Mucosa of descending colon (tissue), 3 donors: ENCODE results near the gene MRPL52. TPM values are rescaled to one million over a fixed set of nuclear protein-coding genes. Genes with fewer than 3 reads are reported as not detected.

Experiments used
- ATAC-seq: fragments of 200-7000 bp; cut with Tn5 transposase; one replicate; pipeline ENCODE4 v1.9.1; 2020; ENCODE audit warnings: mild to moderate bottlenecking, moderate library complexity
- DNase-seq, 3 donors: peaks; one replicate each; pipeline ENCODE4 v3.0.0-alpha.2; 2020
- H3K36me3 ChIP-seq: fragments of 200-600 bp; one replicate; pipeline ENCODE4 v1.8.0; 2021; ENCODE audit warnings: low read depth, mild to moderate bottlenecking
- H3K4me1 ChIP-seq: fragments of 200-600 bp; one replicate; pipeline ENCODE4 v1.8.0; 2021; ENCODE audit warnings: low read depth, mild to moderate bottlenecking
- H3K4me3 ChIP-seq: fragments of 200-600 bp; one replicate; pipeline ENCODE4 v1.8.0; 2021; ENCODE audit warnings: mild to moderate bottlenecking
- H3K9me3 ChIP-seq: fragments of 200-600 bp; one replicate; pipeline ENCODE4 v1.8.0; 2021; ENCODE audit warnings: mild to moderate bottlenecking
- intact Hi-C, 2 donors: fragments of 100-400 bp; cut with DNase I in 1 of 2; cut with micrococcal nuclease in 1 of 2; formaldehyde crosslinking; loops; one replicate each; pipeline versions ENCODE4 v1.11.0 to v1.11.1; 2022; cut with DNase I, micrococcal nuclease
- total RNA-seq, 3 donors: library from RNA; stranded (reverse); fragmentation: NEBNext Ultra II Directional in 2 of 3; extraction: Animal tissue kit (Norgen Biotek cat#: 25700) in 2 of 3; gene quantifications; one replicate each; pipeline versions ENCODE4 v1.2.1 to v1.2.4, GENCODE V29; 2021 to 2023
- TF ChIP-seq, protein P1 (sequence below): fragments of 200-600 bp; IDR thresholded peaks from one replicate; pipeline ENCODE4 v1.8.0; 2022; ENCODE audit warnings: antibody characterized with exemption, mild to moderate bottlenecking
- donor health status: DM: no; HTN: no; CAD: no; lungs with moderate emphysema.
- donor health status: DM: no; HTN: no; CAD: no.
- donor health status: DM: no; HTN: yes; CAD: no.

Gene MRPL52
- total RNA-seq, 3 donors from 2014 or later, result 59.1 to 79.1 (median 64.5) TPM

DNA sequence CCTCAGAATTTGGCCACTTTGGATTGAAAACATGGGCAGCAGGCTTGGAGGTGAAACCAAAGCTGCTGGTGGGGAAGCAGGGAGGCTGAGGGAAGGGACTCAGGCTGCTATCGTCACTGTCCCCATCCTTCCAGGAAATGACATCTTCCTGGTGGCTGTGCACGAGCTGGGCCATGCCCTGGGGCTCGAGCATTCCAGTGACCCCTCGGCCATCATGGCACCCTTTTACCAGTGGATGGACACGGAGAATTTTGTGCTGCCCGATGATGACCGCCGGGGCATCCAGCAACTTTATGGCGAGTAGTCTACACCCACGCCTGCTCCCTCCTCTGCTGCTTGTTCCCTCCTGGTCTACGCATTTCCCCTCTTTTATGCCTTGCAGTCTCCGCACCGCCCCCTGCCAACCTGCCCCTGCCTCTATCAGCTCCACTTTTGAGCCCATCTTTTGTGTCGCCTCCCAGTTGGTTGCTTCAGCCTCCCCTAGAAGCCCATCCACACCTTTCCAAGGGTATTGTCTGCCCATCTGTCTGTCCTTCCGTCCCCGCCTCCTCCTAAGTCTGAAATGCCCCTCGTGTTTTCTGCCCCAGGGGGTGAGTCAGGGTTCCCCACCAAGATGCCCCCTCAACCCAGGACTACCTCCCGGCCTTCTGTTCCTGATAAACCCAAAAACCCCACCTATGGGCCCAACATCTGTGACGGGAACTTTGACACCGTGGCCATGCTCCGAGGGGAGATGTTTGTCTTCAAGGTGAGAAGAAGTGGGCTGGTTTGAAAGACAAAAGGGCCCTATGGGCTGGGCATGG, 13.6 kb downstream of the MRPL52 start:
- no peak for ATAC-seq
- no peak for DNase-seq
- Histone ChIP-seq H3K36me3 (no peaks in the 10 kb centered on the region), H3K4me1 (peaks cover 5% of the 10 kb centered on the region), H3K9me3 (no peaks in the 10 kb centered on the region), H3K4me3 (no peak overlapping the region)
- intact Hi-C loops, result no loop called here
- TF ChIP-seq, protein P1, sequence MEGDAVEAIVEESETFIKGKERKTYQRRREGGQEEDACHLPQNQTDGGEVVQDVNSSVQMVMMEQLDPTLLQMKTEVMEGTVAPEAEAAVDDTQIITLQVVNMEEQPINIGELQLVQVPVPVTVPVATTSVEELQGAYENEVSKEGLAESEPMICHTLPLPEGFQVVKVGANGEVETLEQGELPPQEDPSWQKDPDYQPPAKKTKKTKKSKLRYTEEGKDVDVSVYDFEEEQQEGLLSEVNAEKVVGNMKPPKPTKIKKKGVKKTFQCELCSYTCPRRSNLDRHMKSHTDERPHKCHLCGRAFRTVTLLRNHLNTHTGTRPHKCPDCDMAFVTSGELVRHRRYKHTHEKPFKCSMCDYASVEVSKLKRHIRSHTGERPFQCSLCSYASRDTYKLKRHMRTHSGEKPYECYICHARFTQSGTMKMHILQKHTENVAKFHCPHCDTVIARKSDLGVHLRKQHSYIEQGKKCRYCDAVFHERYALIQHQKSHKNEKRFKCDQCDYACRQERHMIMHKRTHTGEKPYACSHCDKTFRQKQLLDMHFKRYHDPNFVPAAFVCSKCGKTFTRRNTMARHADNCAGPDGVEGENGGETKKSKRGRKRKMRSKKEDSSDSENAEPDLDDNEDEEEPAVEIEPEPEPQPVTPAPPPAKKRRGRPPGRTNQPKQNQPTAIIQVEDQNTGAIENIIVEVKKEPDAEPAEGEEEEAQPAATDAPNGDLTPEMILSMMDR, result no peak

DNA sequence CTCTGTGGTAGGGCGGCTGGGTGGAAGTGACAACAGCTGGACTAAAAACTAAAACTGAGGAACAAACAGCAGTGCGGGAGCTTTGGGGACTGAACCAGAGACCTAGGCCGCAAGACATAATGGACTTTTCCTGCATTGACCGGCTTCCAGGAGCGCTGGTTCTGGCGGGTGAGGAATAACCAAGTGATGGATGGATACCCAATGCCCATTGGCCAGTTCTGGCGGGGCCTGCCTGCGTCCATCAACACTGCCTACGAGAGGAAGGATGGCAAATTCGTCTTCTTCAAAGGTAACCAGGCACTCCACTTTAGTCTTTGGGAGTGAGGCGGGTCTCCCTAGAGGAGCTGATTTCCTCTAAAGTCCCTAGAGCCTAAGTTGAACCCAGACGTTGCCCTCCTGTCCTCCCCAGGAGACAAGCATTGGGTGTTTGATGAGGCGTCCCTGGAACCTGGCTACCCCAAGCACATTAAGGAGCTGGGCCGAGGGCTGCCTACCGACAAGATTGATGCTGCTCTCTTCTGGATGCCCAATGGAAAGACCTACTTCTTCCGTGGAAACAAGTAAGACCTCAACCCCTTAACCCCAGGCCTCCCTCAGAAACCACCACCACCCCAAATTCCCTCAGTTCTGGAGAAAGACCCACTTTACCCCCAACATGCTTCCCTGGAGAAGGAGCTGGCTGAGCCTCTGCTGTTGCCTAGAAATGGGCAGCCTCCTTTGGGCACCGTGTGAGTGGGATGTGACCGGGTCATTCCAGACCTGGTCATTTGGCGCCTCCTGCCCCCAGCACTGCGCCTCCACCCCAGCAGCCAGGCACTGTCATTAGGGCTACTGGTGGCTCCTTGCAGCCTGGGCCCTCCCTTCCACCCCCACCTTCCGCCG, 14.8 kb downstream of the MRPL52 start:
- TF ChIP-seq, protein P1, result no peak
- H3K36me3 ChIP-seq, result no peaks in the 10 kb centered on the region
- intact Hi-C loops, result no loop called here
- H3K4me1 ChIP-seq, result peaks cover 5% of the 10 kb centered on the region
- no peak overlapping the region for H3K4me3 ChIP-seq
- no peak for ATAC-seq
- no peak for DNase-seq
- no peaks in the 10 kb centered on the region for H3K9me3 ChIP-seq

DNA sequence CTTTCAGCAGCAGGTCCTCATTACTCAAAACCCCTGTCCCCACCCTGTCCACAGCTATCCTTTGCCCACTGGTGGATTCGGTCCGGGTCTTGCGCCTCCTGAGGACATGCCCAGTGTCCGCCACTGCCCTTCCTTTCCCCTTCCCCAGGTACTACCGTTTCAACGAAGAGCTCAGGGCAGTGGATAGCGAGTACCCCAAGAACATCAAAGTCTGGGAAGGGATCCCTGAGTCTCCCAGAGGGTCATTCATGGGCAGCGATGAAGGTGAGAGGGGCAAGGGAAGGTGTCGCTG, 15.4 kb downstream of the MRPL52 start:
- Histone ChIP-seq H3K4me1 (peaks cover 5% of the 10 kb centered on the region), H3K4me3 (no peak overlapping the region), H3K9me3 (no peaks in the 10 kb centered on the region), H3K36me3 (no peaks in the 10 kb centered on the region)
- ATAC-seq (no peak), DNase-seq (no peak)
- TF ChIP-seq, protein P1, result no peak
- intact Hi-C loops, result no loop called here

GRCh38 chr14:22845821-22846625, 16.3 kb downstream of the MRPL52 start:
- Histone ChIP-seq H3K9me3 (no peaks in the 10 kb centered on the region), H3K36me3 (no peaks in the 10 kb centered on the region), H3K4me3 (no peak overlapping the region), H3K4me1 (peaks cover 5% of the 10 kb centered on the region)
- intact Hi-C loops, result no loop called here
- ATAC-seq (no peak), DNase-seq (no peak)
- TF ChIP-seq, protein P1, result no peak

DNA sequence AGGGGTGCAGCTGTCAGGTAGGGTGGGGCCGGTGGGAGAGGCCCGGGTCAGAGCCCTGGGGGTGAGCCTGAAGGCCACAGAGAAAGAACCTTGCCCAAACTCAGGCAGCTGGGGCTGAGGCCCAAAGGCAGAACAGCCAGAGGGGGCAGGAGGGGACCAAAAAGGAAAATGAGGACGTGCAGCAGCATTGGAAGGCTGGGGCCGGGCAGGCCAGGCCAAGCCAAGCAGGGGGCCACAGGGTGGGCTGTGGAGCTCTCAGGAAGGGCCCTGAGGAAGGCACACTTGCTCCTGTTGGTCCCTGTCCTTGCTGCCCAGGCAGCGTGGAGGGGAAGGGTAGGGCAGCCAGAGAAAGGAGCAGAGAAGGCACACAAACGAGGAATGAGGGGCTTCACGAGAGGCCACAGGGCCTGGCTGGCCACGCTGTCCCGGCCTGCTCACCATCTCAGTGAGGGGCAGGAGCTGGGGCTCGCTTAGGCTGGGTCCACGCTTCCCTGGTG, 17.2 kb downstream of the MRPL52 start:
- Histone ChIP-seq H3K9me3 (no peaks in the 10 kb centered on the region), H3K4me3 (no peak overlapping the region), H3K4me1 (peaks cover 5% of the 10 kb centered on the region), H3K36me3 (no peaks in the 10 kb centered on the region)
- intact Hi-C loops, result no loop called here
- no peak for DNase-seq
- TF ChIP-seq, protein P1, result no peak
- no peak for ATAC-seq
